Loucy (cell line): ENCODE data around the gene NMUR1.

Source experiments
- CTCF ChIP-seq: fragments of 200-600 bp; sonication (generic); conservative IDR thresholded peaks from 2 replicates; pipeline ENCODE4 v1.5.1; 2014; ENCODE audit warnings: mild to moderate bottlenecking, antibody characterized with exemption, low read length
- EZH2phosphoT487 ChIP-seq: fragments of 200-600 bp; IDR thresholded peaks from 2 replicates; pipeline ENCODE4 v1.6.1; 2018; ENCODE audit warnings: antibody characterized with exemption, mild to moderate bottlenecking, moderate library complexity, borderline replicate concordance

GRCh38 chr2:231490801-231491200 lies 39.4 kb downstream of the NMUR1 start:
- no peak for TF ChIP-seq EZH2phosphoT487
- no peak for TF ChIP-seq CTCF
